Keratinocyte (primary cell): Measurements from ENCODE around the gene PCYT1B. TPM values are rescaled to one million over a fixed set of nuclear protein-coding genes. Genes with fewer than 3 reads are reported as not detected.

Experiments
- DNase-seq: peaks from one replicate; pipeline ENCODE4 v3.0.0-alpha.2; 2011; ENCODE audit warnings: low read depth, missing footprints, low spot score
- FAIRE-seq: peaks from 2 replicates; lab custom pipeline; 2011; peaks lifted over from hg19 to GRCh38; lab: Jason Lieb, UNC
- H2AFZ ChIP-seq: 2 replicates; pipeline ENCODE4 v1.6.0; 2012; ENCODE audit warnings: low read length, control low read depth, inconsistent platforms; ENCODE audit not compliant: control insufficient read depth
- H3K27ac ChIP-seq: 2 replicates; pipeline ENCODE4 v1.5.1; 2011; ENCODE audit warnings: low read length; ENCODE audit not compliant: control insufficient read depth, insufficient read depth
- H3K27me3 ChIP-seq: 3 replicates; pipeline ENCODE4 v1.6.0; 2011; ENCODE audit warnings: low read length; ENCODE audit not compliant: control insufficient read depth, insufficient read depth; ENCODE audit errors: extremely low read depth
- H3K36me3 ChIP-seq, 2 experiments: 2 replicates in 1 of 2; 3 replicates in 1 of 2; pipeline ENCODE4 v1.5.1; 2011; ENCODE audit warnings: low read length in 2 of 2, mild to moderate bottlenecking in 1 of 2; ENCODE audit not compliant: control insufficient read depth in 2 of 2, insufficient read depth in 2 of 2; ENCODE audit errors: extremely low read depth in 1 of 2
- H3K4me1 ChIP-seq: 3 replicates; pipeline ENCODE4 v1.5.1; 2011; ENCODE audit warnings: low read length; ENCODE audit not compliant: control insufficient read depth, insufficient read depth; ENCODE audit errors: extremely low read depth
- H3K4me2 ChIP-seq: 3 replicates; pipeline ENCODE4 v1.6.0; 2011; ENCODE audit warnings: low read depth, low read length; ENCODE audit not compliant: control insufficient read depth, insufficient read depth; ENCODE audit errors: extremely low read depth
- H3K4me3 ChIP-seq, 3 experiments: fragments of 200-600 bp in 1 of 3; sonication (generic) in 1 of 3; 2 replicates in 2 of 3; 3 replicates in 1 of 3; pipeline ENCODE4 v1.5.1; 2011 to 2016; ENCODE audit warnings: low read length in 3 of 3, mild to moderate bottlenecking in 3 of 3, control low read depth in 2 of 3, inconsistent platforms in 1 of 3, low read depth in 1 of 3, mixed read lengths in 1 of 3, mixed run types in 1 of 3, moderate library complexity in 1 of 3; ENCODE audit not compliant: control insufficient read depth in 2 of 3, insufficient read depth in 2 of 3; ENCODE audit errors: extremely low read depth in 1 of 3
- H3K79me2 ChIP-seq: 2 replicates; pipeline ENCODE4 v1.6.0; 2012; ENCODE audit warnings: low read length; ENCODE audit not compliant: control insufficient read depth, insufficient read depth
- H3K9ac ChIP-seq: 3 replicates; pipeline ENCODE4 v1.6.0; 2011; ENCODE audit warnings: low read length; ENCODE audit not compliant: control insufficient read depth, insufficient read depth; ENCODE audit errors: extremely low read depth
- H3K9me1 ChIP-seq: 3 replicates; pipeline ENCODE4 v1.6.0; 2011; ENCODE audit warnings: low read length; ENCODE audit not compliant: control insufficient read depth, insufficient read depth; ENCODE audit errors: extremely low read depth
- H3K9me3 ChIP-seq: 2 replicates; pipeline ENCODE4 v1.5.1; 2012; ENCODE audit warnings: low read depth, low read length; ENCODE audit not compliant: control insufficient read depth
- H4K20me1 ChIP-seq: 3 replicates; pipeline ENCODE4 v1.6.0; 2011; ENCODE audit warnings: low read length; ENCODE audit not compliant: control insufficient read depth, insufficient read depth; ENCODE audit errors: extremely low read depth
- CTCF ChIP-seq, 3 experiments: IDR thresholded peaks in 1 of 3; conservative IDR thresholded peaks in 1 of 3; optimal IDR thresholded peaks in 1 of 3; 2 replicates in 2 of 3; 3 replicates in 1 of 3; pipeline versions ENCODE3 to v1.5.1; 2011; ENCODE audit warnings: low read length in 3 of 3, mild to moderate bottlenecking in 3 of 3, moderate library complexity in 2 of 3, control low read depth in 1 of 3, inconsistent platforms in 1 of 3; ENCODE audit not compliant: insufficient read depth in 2 of 3; ENCODE audit errors: extremely low read depth in 1 of 3
- EZH2 ChIP-seq: IDR thresholded peaks from one replicate; pipeline ENCODE4 v1.6.1; 2012; ENCODE audit warnings: inconsistent platforms, mild to moderate bottlenecking, low read length, moderate library complexity
- dilution Hi-C: fragments of 300-500 bp; cut with MboI; formaldehyde crosslinking; loops from one replicate; pipeline ENCODE4 v1.7.0; 2020; ENCODE audit warnings: low sequenced_read_pairs; ENCODE audit not compliant: extremely low pct_ligation_motif_present
- polyA plus RNA-seq, 5 experiments: library from polyadenylated mRNA; depleted of rRNA in 3 of 5; stranded (reverse) in 3 of 5; stranded (forward) in 1 of 5; unstranded in 1 of 5; fragments of >200 nt; gene quantifications; 1 replicate in 1 of 5; 2 replicates in 3 of 5; 3 replicates in 1 of 5; pipeline versions ENCODE4 v1.2.1 to v1.2.3, GENCODE V29; 2011 to 2012; ENCODE audit warnings: missing spikeins in 2 of 5, low read depth in 1 of 5, low replicate concordance in 1 of 5

The PCYT1B gene
- polyA plus RNA-seq, 1 donor (not counting 4 experiments of a cell fraction or from before 2014, with no cell fraction given), result 3.7 TPM

GRCh38 chrX:24668111-24668510 is 21.0 kb upstream of the PCYT1B start:
- H3K9ac ChIP-seq, result no peak overlapping the region
- H3K79me2 ChIP-seq, result no peaks in the 10 kb centered on the region
- TF ChIP-seq EZH2 (no peak), CTCF (optimal IDR thresholded peaks at IDR 0.05 in 1 of 3, IDR thresholded peaks at IDR 0.05 in 1 of 3, conservative IDR thresholded peaks at IDR 0.05 in 1 of 3; ENCODE audit: extremely low read depth in 1 of 3, insufficient read depth in 2 of 3, low read length in 3 of 3) (no peak)
- no peaks in the 10 kb centered on the region for H3K9me3 ChIP-seq
- FAIRE-seq (no peak), DNase-seq (no peak)
- no peaks in the 10 kb centered on the region for H3K27me3 ChIP-seq
- dilution Hi-C loops, result no loop called here
- H3K4me2 ChIP-seq, result no peak overlapping the region
- H3K4me3 ChIP-seq, result no peak overlapping the region
- no peaks in the 10 kb centered on the region for H3K36me3 ChIP-seq
- H3K27ac ChIP-seq, result no peak overlapping the region
- no peak overlapping the region for H2AFZ ChIP-seq
- H3K4me1 ChIP-seq, result no peaks in the 10 kb centered on the region
- no peaks in the 10 kb centered on the region for H3K9me1 ChIP-seq
- H4K20me1 ChIP-seq, result no peaks in the 10 kb centered on the region

- no peak for DNase-seq
- Histone ChIP-seq H3K9me1 (no peaks in the 10 kb centered on the region), H3K4me1 (no peaks in the 10 kb centered on the region), H3K9me3 (no peaks in the 10 kb centered on the region), H3K9ac (no peak overlapping the region), H3K4me2 (no peak overlapping the region), H3K36me3 (no peaks in the 10 kb centered on the region), H2AFZ (no peak overlapping the region), H4K20me1 (no peaks in the 10 kb centered on the region), H3K4me3 (no peak overlapping the region), H3K27me3 (no peaks in the 10 kb centered on the region), H3K27ac (no peak overlapping the region), H3K79me2 (no peaks in the 10 kb centered on the region)
- no peak for TF ChIP-seq EZH2
- dilution Hi-C loops, result no loop called here
- no peak for FAIRE-seq
Measured at GRCh38 chrX:24662352-24662751, 15.2 kb upstream of the PCYT1B start.

GRCh38 chrX:24661292-24661691 is 14.1 kb upstream of the PCYT1B start:
- no peak for FAIRE-seq
- TF ChIP-seq EZH2 (no peak), CTCF (optimal IDR thresholded peaks at IDR 0.05 in 1 of 3, IDR thresholded peaks at IDR 0.05 in 1 of 3, conservative IDR thresholded peaks at IDR 0.05 in 1 of 3; ENCODE audit: extremely low read depth in 1 of 3, insufficient read depth in 2 of 3, low read length in 3 of 3) (no peak)
- dilution Hi-C loops, result no loop called here

More at GRCh38 chrX:24661292-24661691, 14.1 kb upstream of the PCYT1B start:
- H3K27me3 ChIP-seq, result no peaks in the 10 kb centered on the region
- H3K4me1 ChIP-seq, result no peaks in the 10 kb centered on the region
- no peak overlapping the region for H3K4me2 ChIP-seq
- no peaks in the 10 kb centered on the region for H3K9me3 ChIP-seq
- no peak for DNase-seq
- H3K9ac ChIP-seq, result no peak overlapping the region
- H3K27ac ChIP-seq, result no peak overlapping the region
- H3K4me3 ChIP-seq, result no peak overlapping the region
- H3K79me2 ChIP-seq, result no peaks in the 10 kb centered on the region
- H4K20me1 ChIP-seq, result no peaks in the 10 kb centered on the region
- H3K9me1 ChIP-seq, result no peaks in the 10 kb centered on the region
- no peaks in the 10 kb centered on the region for H3K36me3 ChIP-seq
- H2AFZ ChIP-seq, result no peak overlapping the region
